GM12801 (cell line): Measurements from ENCODE around the gene DNAH8.

Experiments
- CTCF ChIP-seq: IDR thresholded peaks from one replicate; pipeline ENCODE4 v1.5.1; 2011; ENCODE audit warnings: control low read depth; ENCODE audit not compliant: insufficient read length; ENCODE audit errors: extremely low read depth

DNAH8 gene

DNA sequence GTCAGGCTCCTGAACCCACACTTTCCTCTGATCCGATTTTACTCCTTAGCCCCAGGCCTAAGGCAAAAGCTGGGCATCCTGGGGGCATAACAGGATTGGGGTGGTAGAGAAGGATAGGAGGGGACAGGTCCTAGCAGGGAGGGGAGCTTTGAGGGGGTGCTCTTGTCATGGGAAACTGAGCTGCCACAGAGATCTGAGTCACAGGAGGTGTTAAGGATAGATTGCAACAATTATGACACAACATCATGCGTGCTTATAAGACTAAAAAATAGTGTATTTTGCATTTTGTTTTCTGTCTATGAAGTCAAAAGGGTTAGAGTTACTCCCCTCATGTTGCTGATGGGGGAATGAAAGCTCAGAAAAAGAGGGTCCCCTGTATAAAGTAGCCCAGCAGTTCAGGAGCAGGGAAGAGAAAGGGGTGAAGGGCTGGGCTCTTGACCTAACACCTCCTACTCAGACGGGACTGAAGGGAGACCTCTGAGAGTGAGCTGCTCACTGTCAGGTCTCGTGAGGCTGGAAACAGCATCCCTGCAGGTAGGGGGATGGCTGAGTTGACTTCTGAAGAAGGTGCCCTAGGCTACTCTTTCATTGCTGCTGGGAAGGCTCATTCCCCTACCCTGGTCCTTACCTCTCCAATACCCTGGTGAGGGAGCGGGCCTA, 335.5 kb downstream of the DNAH8 start:
- TF ChIP-seq CTCF: no peak

DNA sequence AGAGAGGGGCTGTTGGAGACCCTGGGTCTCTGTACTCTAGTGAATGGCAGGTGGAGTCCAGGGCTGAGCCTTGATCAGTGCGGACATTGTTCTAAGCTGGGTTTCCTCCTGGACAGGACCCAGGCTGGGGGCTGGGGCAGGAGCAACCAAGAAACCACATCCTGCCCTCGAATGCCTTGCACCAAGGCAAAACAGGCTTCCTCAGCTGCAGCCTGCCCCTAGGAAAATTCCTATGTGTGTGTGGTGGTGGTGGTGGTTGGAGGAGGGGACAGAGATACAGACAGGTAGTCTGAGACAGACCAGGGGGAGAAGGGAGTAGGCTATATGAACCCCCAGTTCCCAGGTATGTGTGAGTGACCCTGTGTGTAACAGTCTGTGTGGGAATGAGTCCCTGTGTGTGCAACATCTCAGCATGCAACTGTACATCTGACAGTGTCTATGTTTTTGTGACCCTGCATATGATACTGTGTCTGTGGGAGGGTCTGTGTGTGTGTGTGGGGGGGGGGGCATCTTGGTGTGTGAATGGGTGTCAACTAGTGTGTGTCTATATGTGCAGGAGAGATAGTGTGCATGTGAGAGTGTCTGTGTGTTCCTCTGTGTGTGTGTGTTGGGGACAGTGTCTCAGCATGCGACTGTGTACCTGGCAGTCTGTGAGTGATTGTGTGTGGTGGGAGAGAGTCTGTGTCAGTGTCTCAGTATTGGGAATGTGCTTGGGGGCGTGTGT, 336.4 kb downstream of the DNAH8 start:
- TF ChIP-seq CTCF: no peak

GRCh38 chr6:39053016-39053624, 338.0 kb downstream of the DNAH8 start:
- TF ChIP-seq CTCF: no peak

DNA sequence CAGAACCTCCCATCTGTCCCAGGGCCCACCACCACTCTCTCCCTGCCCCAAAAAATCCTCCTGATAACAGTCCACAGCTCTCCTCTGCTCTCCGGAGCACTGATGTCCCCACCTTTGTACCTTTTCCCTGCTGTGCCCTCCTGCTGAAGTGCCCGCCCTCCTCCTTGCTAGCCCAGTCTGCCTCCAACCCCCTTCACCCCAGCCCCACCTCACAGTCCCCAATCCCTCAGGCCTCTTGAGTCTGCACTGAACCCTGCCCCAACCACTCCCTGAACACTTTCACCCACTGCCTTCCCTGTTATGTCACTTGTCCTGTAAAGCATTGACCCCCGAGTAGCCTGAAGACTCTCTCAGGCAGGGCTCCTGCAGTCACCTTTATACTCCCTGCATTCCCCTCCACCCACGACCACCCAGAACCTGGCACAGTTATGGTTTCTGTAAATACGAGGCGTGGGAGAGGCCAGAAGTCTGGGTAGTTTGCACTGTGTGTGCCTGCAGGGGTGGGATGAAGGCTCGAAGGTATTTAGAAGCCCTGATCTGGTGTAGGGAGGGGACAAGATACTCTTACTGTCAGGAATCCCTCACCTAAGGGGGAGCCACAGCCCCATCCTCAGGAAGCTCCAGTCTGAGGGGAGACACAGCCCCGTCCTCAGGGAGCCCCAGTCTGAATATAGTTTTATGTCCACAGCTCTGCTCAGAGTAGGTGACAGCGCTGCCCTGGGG, 338.9 kb downstream of the DNAH8 start:
- TF ChIP-seq CTCF: no peak

DNA sequence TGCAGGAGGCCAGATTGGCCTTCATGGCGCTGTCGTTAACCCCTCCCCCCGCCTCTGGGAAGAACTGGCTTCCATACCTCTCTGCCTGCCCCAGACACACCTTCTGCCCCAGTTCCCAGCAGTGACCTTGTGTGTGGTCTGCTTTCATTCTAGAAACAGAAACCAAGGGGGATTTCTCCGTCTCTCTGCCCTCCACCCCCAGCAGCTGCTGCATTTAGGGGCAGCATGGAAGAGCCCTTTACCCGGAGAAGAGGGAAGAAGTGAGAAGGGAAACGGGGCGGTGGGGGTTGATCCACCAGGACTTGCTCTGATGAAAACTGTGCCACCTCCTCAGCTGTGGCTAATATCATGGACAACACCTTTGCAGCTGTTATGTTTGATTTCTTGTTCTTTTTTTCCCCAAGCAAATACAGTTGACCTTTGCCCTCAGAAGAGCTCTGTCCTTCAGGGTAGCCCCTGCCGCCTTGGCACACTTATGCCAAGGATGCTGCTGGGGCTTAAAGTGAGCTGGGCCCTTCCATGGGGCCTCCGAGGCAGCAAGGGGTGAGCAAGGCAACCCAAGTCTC, 339.5 kb downstream of the DNAH8 start:
- no peak for TF ChIP-seq CTCF

DNA sequence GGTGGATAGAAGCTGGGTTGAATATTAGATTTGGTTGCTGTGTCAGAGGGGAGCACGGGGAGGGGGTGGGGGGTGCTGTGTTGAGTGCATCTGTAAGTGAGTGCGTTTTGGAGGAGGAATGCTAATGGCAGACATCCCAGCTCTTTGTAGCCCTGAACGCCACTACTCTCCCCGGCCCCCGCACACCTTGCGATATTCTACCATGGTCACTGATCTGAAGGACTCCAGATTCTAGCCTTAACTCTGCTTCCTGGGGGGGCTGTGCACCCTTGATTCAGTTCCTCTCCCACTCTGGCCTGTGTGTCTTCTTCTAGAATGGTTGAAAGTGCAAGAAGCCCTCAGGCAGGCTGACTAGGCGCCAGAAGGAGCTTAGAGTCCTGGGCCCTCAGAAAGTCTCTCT, 340.6 kb downstream of the DNAH8 start:
- no peak for TF ChIP-seq CTCF

GRCh38 chr6:39056191-39056590, 341.1 kb downstream of the DNAH8 start:
- no peak for TF ChIP-seq CTCF
